Lower leg skin (tissue), 3 donors: ENCODE data around the gene RAP1A.

Experiments
- POLR2A ChIP-seq, 2 donors: fragments of 450-650 bp; IDR thresholded peaks; one replicate each; pipeline ENCODE4 v1.6.1; 2016 to 2017; ENCODE audit warnings: antibody characterized with exemption in 2 of 2, mild to moderate bottlenecking in 1 of 2, moderate library complexity in 1 of 2
- TF ChIP-seq, protein P1 (sequence below), 3 donors: fragments of 450-650 bp; IDR thresholded peaks; one replicate each; pipeline ENCODE4 v1.5.1; 2016; ENCODE audit warnings: antibody characterized with exemption in 3 of 3, mild to moderate bottlenecking in 3 of 3, moderate library complexity in 2 of 3

DNA sequence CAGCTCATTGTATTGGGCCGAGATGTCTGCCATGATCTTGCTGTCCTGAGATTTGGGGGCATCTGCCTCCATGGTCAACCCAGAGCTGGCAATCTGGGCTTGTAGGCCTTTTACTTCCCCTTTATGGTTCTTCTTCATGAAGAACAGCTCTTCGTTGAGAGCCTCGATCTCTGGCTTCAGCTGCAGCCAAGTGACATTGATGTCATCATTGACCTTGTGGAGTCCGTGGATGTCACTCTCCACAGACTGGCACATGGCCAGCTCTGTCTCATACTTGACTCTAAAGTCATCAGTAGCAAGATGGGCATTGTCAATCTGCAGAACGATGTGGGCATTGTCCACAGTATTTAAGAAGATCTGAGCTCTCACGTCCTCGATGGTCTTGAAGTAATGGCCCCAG is 29.2 kb downstream of the RAP1A start:
- TF ChIP-seq POLR2A (IDR thresholded peaks at IDR 0.05): no peak
- TF ChIP-seq, protein P1, sequence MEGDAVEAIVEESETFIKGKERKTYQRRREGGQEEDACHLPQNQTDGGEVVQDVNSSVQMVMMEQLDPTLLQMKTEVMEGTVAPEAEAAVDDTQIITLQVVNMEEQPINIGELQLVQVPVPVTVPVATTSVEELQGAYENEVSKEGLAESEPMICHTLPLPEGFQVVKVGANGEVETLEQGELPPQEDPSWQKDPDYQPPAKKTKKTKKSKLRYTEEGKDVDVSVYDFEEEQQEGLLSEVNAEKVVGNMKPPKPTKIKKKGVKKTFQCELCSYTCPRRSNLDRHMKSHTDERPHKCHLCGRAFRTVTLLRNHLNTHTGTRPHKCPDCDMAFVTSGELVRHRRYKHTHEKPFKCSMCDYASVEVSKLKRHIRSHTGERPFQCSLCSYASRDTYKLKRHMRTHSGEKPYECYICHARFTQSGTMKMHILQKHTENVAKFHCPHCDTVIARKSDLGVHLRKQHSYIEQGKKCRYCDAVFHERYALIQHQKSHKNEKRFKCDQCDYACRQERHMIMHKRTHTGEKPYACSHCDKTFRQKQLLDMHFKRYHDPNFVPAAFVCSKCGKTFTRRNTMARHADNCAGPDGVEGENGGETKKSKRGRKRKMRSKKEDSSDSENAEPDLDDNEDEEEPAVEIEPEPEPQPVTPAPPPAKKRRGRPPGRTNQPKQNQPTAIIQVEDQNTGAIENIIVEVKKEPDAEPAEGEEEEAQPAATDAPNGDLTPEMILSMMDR (IDR thresholded peaks at IDR 0.05): no peak
